BLaER1 (cell line): ENCODE measurements around the gene EGF.
"Not testable (repeated sequence)": the region's sequence is repeated elsewhere in the genome, so short reads cannot be mapped to it uniquely, and the experiment has no call there.

Experiments used
- H3K27ac ChIP-seq: shearing (Covaris generic); formaldehyde crosslinking; 2 replicates; pipeline ENCODE4 v1.8.1; 2022
- H3K27me3 ChIP-seq: shearing (Covaris generic); formaldehyde crosslinking; 2 replicates; pipeline ENCODE4 v1.8.1; 2022
- H3K36me3 ChIP-seq: shearing (Covaris generic); formaldehyde crosslinking; 2 replicates; pipeline ENCODE4 v1.8.1; 2022
- H3K4me1 ChIP-seq: shearing (Covaris generic); formaldehyde crosslinking; 2 replicates; pipeline ENCODE4 v1.8.1; 2022
- H3K4me2 ChIP-seq: shearing (Covaris generic); formaldehyde crosslinking; 2 replicates; pipeline ENCODE4 v1.8.1; 2022
- H3K4me3 ChIP-seq: shearing (Covaris generic); formaldehyde crosslinking; 2 replicates; pipeline ENCODE4 v1.8.1; 2022
- H3K9ac ChIP-seq: shearing (Covaris generic); formaldehyde crosslinking; 2 replicates; pipeline ENCODE4 v1.8.1; 2022
- H3K9me3 ChIP-seq: shearing (Covaris generic); formaldehyde crosslinking; 2 replicates; pipeline ENCODE4 v1.8.1; 2022
- H4K20me1 ChIP-seq: shearing (Covaris generic); formaldehyde crosslinking; 2 replicates; pipeline ENCODE4 v1.8.1; 2022
- Cebpa-rat ChIP-seq: shearing (Covaris generic); IDR thresholded peaks from 2 replicates; pipeline ENCODE4 v1.8.1; 2022

EGF gene

GRCh38 chr4:110022457-110022856, 109.8 kb downstream of the EGF start:
- H3K27me3 ChIP-seq: no peaks in the 10 kb centered on the region
- H3K4me3 ChIP-seq: no peak overlapping the region
- no peak for TF ChIP-seq Cebpa-rat
- no peak overlapping the region for H3K27ac ChIP-seq
- peaks cover 17% of the 10 kb centered on the region for H3K4me1 ChIP-seq
- no peak overlapping the region for H3K9ac ChIP-seq
- no peak overlapping the region for H3K4me2 ChIP-seq
- no peaks in the 10 kb centered on the region for H4K20me1 ChIP-seq
- H3K36me3 ChIP-seq: no peaks in the 10 kb centered on the region
- no peaks in the 10 kb centered on the region; the same call in 1 of the 2 replicates for H3K9me3 ChIP-seq

GRCh38 chr4:110025056-110025455, 112.4 kb downstream of the EGF start:
- no peak overlapping the region for H3K27ac ChIP-seq
- H3K4me3 ChIP-seq: no peak overlapping the region
- no peaks in the 10 kb centered on the region for H3K36me3 ChIP-seq
- TF ChIP-seq Cebpa-rat: no peak
- H4K20me1 ChIP-seq: no peaks in the 10 kb centered on the region
- H3K4me1 ChIP-seq: peaks cover 24% of the 10 kb centered on the region
- no peak overlapping the region for H3K4me2 ChIP-seq
- H3K9me3 ChIP-seq: no peaks in the 10 kb centered on the region; the same call in 1 of the 2 replicates
- no peak overlapping the region for H3K9ac ChIP-seq
- no peaks in the 10 kb centered on the region for H3K27me3 ChIP-seq

GRCh38 chr4:110025718-110026117, 113.0 kb downstream of the EGF start:
- peaks cover 24% of the 10 kb centered on the region for H3K4me1 ChIP-seq
- no peak overlapping the region for H3K9ac ChIP-seq
- no peaks in the 10 kb centered on the region for H4K20me1 ChIP-seq
- H3K27me3 ChIP-seq: no peaks in the 10 kb centered on the region
- no peaks in the 10 kb centered on the region for H3K36me3 ChIP-seq
- no peak overlapping the region for H3K4me2 ChIP-seq
- H3K27ac ChIP-seq: no peak overlapping the region
- peaks cover under 1% of the 10 kb centered on the region for H3K9me3 ChIP-seq
- no peak for TF ChIP-seq Cebpa-rat
- no peak overlapping the region for H3K4me3 ChIP-seq

- TF ChIP-seq Cebpa-rat: peak; percentile 92
- Histone ChIP-seq H3K36me3 (no peaks in the 10 kb centered on the region), H3K4me1 (peaks cover 75% of the 10 kb centered on the region), H3K27me3 (no peaks in the 10 kb centered on the region), H3K9me3 (peaks cover 10% of the 10 kb centered on the region), H3K4me3 (no peak overlapping the region), H4K20me1 (no peaks in the 10 kb centered on the region), H3K27ac (no peak overlapping the region), H3K9ac (no peak overlapping the region), H3K4me2 (peak overlapping the region; percentile 80)
Measured at GRCh38 chr4:110032603-110033002, 119.9 kb downstream of the EGF start.

GRCh38 chr4:110033355-110034025, 120.8 kb downstream of the EGF start:
- TF ChIP-seq Cebpa-rat: no peak
- Histone ChIP-seq H3K4me1 (peaks cover 84% of the 10 kb centered on the region), H3K4me2 (peak overlapping the region; percentile 80), H3K9ac (no peak overlapping the region), H3K27ac (peak overlapping the region; percentile 38; the same call in 1 of the 2 replicates), H3K36me3 (no peaks in the 10 kb centered on the region), H3K9me3 (peaks cover 10% of the 10 kb centered on the region), H3K4me3 (no peak overlapping the region; the same call in 1 of the 2 replicates), H3K27me3 (no peaks in the 10 kb centered on the region), H4K20me1 (no peaks in the 10 kb centered on the region)

GRCh38 chr4:110034026-110034393, 121.3 kb downstream of the EGF start:
- no peaks in the 10 kb centered on the region for H3K36me3 ChIP-seq
- no peak overlapping the region for H3K9ac ChIP-seq
- H3K4me3 ChIP-seq: no peak overlapping the region; the same call in 1 of the 2 replicates
- H3K27me3 ChIP-seq: no peaks in the 10 kb centered on the region
- H4K20me1 ChIP-seq: no peaks in the 10 kb centered on the region
- H3K4me2 ChIP-seq: peak overlapping the region; percentile 80
- H3K27ac ChIP-seq: peak overlapping the region; percentile 38; the same call in 1 of the 2 replicates
- H3K4me1 ChIP-seq: peaks cover 89% of the 10 kb centered on the region
- TF ChIP-seq Cebpa-rat: no peak
- peaks cover 10% of the 10 kb centered on the region for H3K9me3 ChIP-seq

- peak overlapping the region; percentile 63 for H3K4me2 ChIP-seq
- H3K9ac ChIP-seq, H4K20me1 ChIP-seq: not testable (repeated sequence)
Measured at GRCh38 chr4:110039164-110039563, 126.5 kb downstream of the EGF start.

GRCh38 chr4:110041735-110042134, 129.1 kb downstream of the EGF start:
- H3K4me3 ChIP-seq: peak overlapping the region; percentile 52; the same call in 1 of the 2 replicates
- no peaks in the 10 kb centered on the region for H3K27me3 ChIP-seq
- H3K27ac ChIP-seq: peak overlapping the region; percentile 73
- H3K9ac ChIP-seq: peak overlapping the region; percentile 64
- H3K4me2 ChIP-seq: peak overlapping the region; percentile 96
- H3K36me3 ChIP-seq: peaks cover 2% of the 10 kb centered on the region; the same call in 1 of the 2 replicates
- no peaks in the 10 kb centered on the region for H3K9me3 ChIP-seq
- no peaks in the 10 kb centered on the region for H4K20me1 ChIP-seq
- H3K4me1 ChIP-seq: peaks cover 89% of the 10 kb centered on the region
- TF ChIP-seq Cebpa-rat: no peak

More at GRCh38 chr4:110039164-110039563, 126.5 kb downstream of the EGF start:
- not testable (repeated sequence) for H3K4me3 ChIP-seq, H3K27me3 ChIP-seq, H3K36me3 ChIP-seq, H3K9me3 ChIP-seq
- H3K27ac ChIP-seq: peak overlapping the region; percentile 29; the same call in 1 of the 2 replicates
- peaks cover 98% of the 10 kb centered on the region for H3K4me1 ChIP-seq

- Histone ChIP-seq H3K27ac (peak overlapping the region; percentile 73), H3K36me3 (peaks cover 3% of the 10 kb centered on the region; the same call in 1 of the 2 replicates), H3K4me2 (peak overlapping the region; percentile 96), H3K9me3 (no peaks in the 10 kb centered on the region), H3K4me3 (peak overlapping the region; percentile 52; the same call in 1 of the 2 replicates), H4K20me1 (no peaks in the 10 kb centered on the region), H3K27me3 (no peaks in the 10 kb centered on the region), H3K9ac (peak overlapping the region; percentile 64; the same call in 1 of the 2 replicates), H3K4me1 (peaks cover 78% of the 10 kb centered on the region)
- no peak for TF ChIP-seq Cebpa-rat
Measured at GRCh38 chr4:110042545-110043517, 130.1 kb downstream of the EGF start.
